ENCODE data around the gene ZBP1.
A peak's percentile ranks its signal among the peaks of the same experiment; 100 is the strongest.
"Not testable (repeated sequence)": the region's sequence is repeated elsewhere in the genome, so short reads cannot be mapped to it uniquely, and the experiment has no call there.

The ZBP1 gene

GRCh38 chr20:57638895-57639236 lies 18.6 kb upstream of the ZBP1 start:
- no peak for DNase-seq (ENCODE audit: low spot score)

- no peak for DNase-seq (ENCODE audit: low spot score)
Measured at GRCh38 chr20:57638173-57638894, 18.1 kb upstream of the ZBP1 start.

DNA sequence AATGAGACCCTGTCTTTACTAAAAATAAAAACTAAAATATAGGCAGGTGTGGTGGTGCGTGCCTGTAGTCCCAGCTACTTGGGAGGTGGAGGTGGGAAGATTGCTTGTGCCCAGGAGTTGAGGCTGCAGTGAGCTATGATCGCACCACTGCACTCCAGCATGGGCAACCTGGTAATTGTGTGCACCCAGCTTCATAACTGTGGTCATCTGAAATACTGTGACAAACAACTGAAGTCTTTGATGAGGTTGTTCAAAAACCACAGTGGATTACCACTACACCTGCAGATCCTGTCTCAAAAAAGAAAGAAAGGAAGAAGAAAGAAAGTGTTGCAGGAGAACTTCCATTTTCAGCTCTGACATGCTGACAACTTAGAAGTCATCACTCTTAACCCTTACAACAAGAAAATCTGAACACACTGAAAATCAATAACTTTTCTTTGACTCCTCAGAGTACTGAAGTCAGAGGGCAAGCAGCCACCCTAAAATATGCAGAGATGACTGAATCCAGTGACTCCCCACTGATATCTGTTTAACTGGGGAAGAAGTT lies 13.8 kb upstream of the ZBP1 start:
- DNase-seq (ENCODE audit: low spot score): no peak

DNA sequence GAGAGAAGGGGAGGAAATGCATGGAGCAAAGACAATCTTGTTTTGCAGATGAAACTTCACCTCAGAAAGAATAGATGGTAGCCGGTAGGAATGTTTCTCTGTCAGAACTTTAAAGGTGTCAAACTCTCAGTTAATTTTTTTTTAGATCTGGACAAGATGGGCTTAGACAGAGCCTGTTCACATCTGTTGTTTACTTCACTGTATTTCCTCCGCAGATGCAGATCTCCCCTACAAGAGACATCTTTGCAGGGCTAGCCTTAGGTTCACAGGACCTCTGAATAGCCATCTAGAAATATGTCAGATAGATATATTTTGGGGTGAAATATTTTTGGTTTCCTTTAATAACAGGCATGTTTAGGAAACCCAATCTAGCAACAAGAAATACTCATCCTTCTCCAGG lies 12.1 kb upstream of the ZBP1 start:
- no peak for DNase-seq (ENCODE audit: low spot score)

DNA sequence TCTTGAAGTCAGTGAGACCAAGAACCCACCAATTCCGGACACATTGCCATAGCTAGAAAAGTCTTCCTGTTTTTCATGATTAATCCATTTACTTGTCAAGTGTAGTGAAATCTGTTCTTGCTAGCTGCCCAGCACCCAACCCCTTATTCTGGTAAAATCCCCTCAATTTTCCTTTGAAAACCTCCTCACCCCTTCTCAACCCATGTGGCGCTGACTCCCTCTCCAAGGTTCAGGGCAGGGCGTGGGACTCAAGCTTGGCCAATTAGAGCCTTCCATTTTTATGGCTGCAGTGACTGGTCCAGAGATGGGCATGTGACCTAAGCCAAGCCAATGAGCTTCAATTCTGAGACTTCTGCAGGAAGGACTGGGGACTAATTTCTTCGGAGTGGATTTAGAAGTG lies 9.8 kb upstream of the ZBP1 start:
- no peak for DNase-seq (ENCODE audit: low spot score)

GRCh38 chr20:57629491-57629901 lies 9.3 kb upstream of the ZBP1 start:
- DNase-seq (ENCODE audit: low spot score): not testable (repeated sequence)

- not testable (repeated sequence) for DNase-seq (ENCODE audit: low spot score)
Measured at GRCh38 chr20:57628962-57629308, 8.7 kb upstream of the ZBP1 start.

- no peak for DNase-seq (ENCODE audit: low spot score)
Measured at GRCh38 chr20:57628047-57628961, 8.1 kb upstream of the ZBP1 start.

GRCh38 chr20:57627339-57627738 lies 7.1 kb upstream of the ZBP1 start:
- no peak for DNase-seq (ENCODE audit: low spot score)

- no peak for DNase-seq (ENCODE audit: low spot score)
Measured at GRCh38 chr20:57625978-57626377, 5.8 kb upstream of the ZBP1 start.

GRCh38 chr20:57625181-57625958 lies 5.1 kb upstream of the ZBP1 start:
- DNase-seq (ENCODE audit: low spot score): no peak

DNA sequence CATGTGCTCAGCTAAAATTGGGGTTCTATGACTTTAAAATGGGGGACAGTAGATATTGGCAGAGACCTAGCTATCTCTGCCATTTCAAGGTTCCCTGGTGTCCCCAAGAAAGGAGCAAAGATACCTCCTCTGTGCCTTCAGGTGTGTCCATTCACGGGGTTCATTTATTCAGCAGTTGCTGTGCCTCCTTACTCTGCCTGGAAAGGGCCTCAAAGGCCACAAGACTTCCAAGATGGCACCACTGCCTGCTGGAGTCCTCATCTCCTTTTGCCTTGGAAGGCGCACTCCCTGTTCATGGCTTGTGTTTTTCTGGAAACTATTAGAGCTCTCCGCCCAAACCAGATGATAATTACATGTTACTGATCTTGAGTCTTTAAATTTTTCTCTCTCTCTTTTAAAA lies 3.9 kb upstream of the ZBP1 start:
- DNase-seq (ENCODE audit: low spot score): no peak

- peak; percentile 37 for DNase-seq (ENCODE audit: low spot score)
Measured at GRCh38 chr20:57622579-57623381, 2.6 kb upstream of the ZBP1 start.

- no peak for DNase-seq (ENCODE audit: low spot score)
Measured at GRCh38 chr20:57622201-57622570, 2.0 kb upstream of the ZBP1 start.

DNA sequence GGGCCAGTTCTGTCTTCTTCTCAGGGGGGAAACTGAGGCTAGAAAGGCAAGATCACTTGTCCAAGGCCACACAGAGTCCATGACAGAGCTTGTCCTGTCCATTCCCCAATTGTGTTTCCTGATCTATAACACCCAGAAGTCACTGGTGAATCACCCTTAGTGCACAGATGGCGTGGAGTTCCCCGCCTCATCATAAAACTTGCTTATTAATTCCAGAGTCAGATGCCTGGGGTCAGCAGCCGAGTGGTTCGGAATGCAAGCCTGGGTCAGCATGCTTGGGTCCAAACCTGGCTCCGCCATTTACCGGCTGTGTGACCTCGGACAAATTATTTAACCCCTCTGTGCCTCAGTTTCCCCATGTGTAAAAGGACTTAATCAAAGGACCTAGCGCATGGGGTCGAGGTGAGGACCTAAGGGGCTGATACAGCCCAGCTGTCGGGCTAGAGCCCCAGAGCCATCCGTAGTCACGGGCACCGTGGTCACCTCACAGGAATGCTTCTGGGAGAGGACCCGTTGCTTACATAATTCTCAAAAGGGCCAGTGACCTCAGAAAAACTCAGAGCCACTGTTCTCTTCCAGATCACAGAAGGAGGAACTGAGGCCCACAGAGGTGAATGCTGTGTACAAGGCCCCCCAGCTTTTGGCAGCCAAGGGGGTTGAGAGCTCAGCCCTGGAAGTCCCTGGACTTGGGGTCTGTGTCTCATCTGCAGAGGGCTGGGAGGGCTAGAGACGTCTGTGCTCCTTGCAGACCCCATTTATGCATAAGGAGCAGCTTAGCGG lies 1.4 kb upstream of the ZBP1 start:
- no peak for DNase-seq (ENCODE audit: low spot score)

- no peak for DNase-seq (ENCODE audit: low spot score)
Measured at GRCh38 chr20:57620999-57621398, 773 bp upstream of the ZBP1 start.

GRCh38 chr20:57619051-57619831 lies 985 bp downstream of the ZBP1 start:
- DNase-seq (ENCODE audit: low spot score): no peak

DNA sequence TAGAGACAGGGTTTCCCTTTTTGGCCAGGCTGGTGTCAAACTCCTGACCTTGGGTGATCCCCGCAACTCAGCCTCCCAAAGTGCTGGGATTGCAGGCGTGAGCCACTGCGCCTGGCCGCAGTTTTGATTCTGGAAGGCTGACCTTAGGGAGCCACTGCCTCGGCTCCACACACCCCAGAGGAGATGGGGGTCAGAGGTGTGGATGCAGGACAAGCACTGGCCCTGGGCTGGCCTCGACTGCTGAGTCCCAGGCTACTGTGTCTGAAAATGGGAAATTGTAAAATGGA lies 1.5 kb downstream of the ZBP1 start:
- no peak for DNase-seq (ENCODE audit: low spot score)

- DNase-seq (ENCODE audit: low spot score): peak; percentile 18
Measured at GRCh38 chr20:57618091-57618763, 2.0 kb downstream of the ZBP1 start.

Measured in RKO (cell line).